Activated CD8-positive, alpha-beta memory T cell treated with anti-CD3 and anti-CD28 coated beads, Interleukin-2, amount 50 U/mL, for 24 hours (primary cell): ENCODE data around the gene WNT4.

Experiments used
- DNase-seq: peaks from one replicate; pipeline ENCODE4 v3.0.0-alpha.2; 2020; ENCODE audit errors: extremely low read depth

The WNT4 gene

GRCh38 chr1:22077728-22078127 lies 65.2 kb downstream of the WNT4 start:
- DNase-seq, result no peak

GRCh38 chr1:22076346-22076745 lies 66.6 kb downstream of the WNT4 start:
- DNase-seq, result no peak

- DNase-seq, result no peak
Observed at GRCh38 chr1:22075718-22076117, 67.2 kb downstream of the WNT4 start.

GRCh38 chr1:22074803-22075202 lies 68.1 kb downstream of the WNT4 start:
- no peak for DNase-seq

GRCh38 chr1:22071511-22071910 lies 71.4 kb downstream of the WNT4 start:
- DNase-seq, result no peak
